ENCODE results near the gene C15orf61.

Gene C15orf61

GRCh38 chr15:67548862-67549651, 28.1 kb downstream of the C15orf61 start:
- DNase-seq (ENCODE audit: low read depth in 2 of 3, low spot score in 2 of 3), result no peak

- no peak for DNase-seq (ENCODE audit: low read depth in 2 of 3, low spot score in 2 of 3)
Observed at GRCh38 chr15:67549736-67550135, 28.8 kb downstream of the C15orf61 start.

- DNase-seq (ENCODE audit: low read depth in 2 of 3, low spot score in 2 of 3), result no peak
Observed at GRCh38 chr15:67550522-67550921, 29.6 kb downstream of the C15orf61 start.

GRCh38 chr15:67551207-67551743, 30.3 kb downstream of the C15orf61 start:
- no peak for DNase-seq (ENCODE audit: low read depth in 2 of 3, low spot score in 2 of 3)

GRCh38 chr15:67554580-67554979, 33.6 kb downstream of the C15orf61 start:
- DNase-seq (ENCODE audit: low read depth in 2 of 3, low spot score in 2 of 3), result no peak

- no peak for DNase-seq (ENCODE audit: low read depth in 2 of 3, low spot score in 2 of 3)
Observed at GRCh38 chr15:67556976-67557570, 36.1 kb downstream of the C15orf61 start.

- no peak for DNase-seq (ENCODE audit: low read depth in 2 of 3, low spot score in 2 of 3)
Observed at GRCh38 chr15:67558502-67558901, 37.6 kb downstream of the C15orf61 start.

GRCh38 chr15:67559158-67559557, 38.2 kb downstream of the C15orf61 start:
- no peak for DNase-seq (ENCODE audit: low read depth in 2 of 3, low spot score in 2 of 3)

- no peak for DNase-seq (ENCODE audit: low read depth in 2 of 3, low spot score in 2 of 3)
Observed at GRCh38 chr15:67559576-67559975, 38.6 kb downstream of the C15orf61 start.

GRCh38 chr15:67560320-67560719, 39.4 kb downstream of the C15orf61 start:
- no peak for DNase-seq (ENCODE audit: low read depth in 2 of 3, low spot score in 2 of 3)

GRCh38 chr15:67563092-67563491, 42.2 kb downstream of the C15orf61 start:
- DNase-seq (ENCODE audit: low read depth in 2 of 3, low spot score in 2 of 3), result no peak

GRCh38 chr15:67564021-67564967, 43.4 kb downstream of the C15orf61 start:
- no peak for DNase-seq (ENCODE audit: low read depth in 2 of 3, low spot score in 2 of 3)

- DNase-seq (ENCODE audit: low read depth in 2 of 3, low spot score in 2 of 3), result no peak
Observed at GRCh38 chr15:67564968-67565345, 44.0 kb downstream of the C15orf61 start.

GRCh38 chr15:67569668-67570067, 48.7 kb downstream of the C15orf61 start:
- DNase-seq (ENCODE audit: low read depth in 2 of 3, low spot score in 2 of 3), result no peak

- no peak for DNase-seq (ENCODE audit: low read depth in 2 of 3, low spot score in 2 of 3)
Observed at GRCh38 chr15:67570875-67571647, 50.1 kb downstream of the C15orf61 start.

- DNase-seq (ENCODE audit: low read depth in 2 of 3, low spot score in 2 of 3), result no peak
Observed at GRCh38 chr15:67571648-67572415, 50.9 kb downstream of the C15orf61 start.

GRCh38 chr15:67573194-67573593, 52.3 kb downstream of the C15orf61 start:
- DNase-seq (ENCODE audit: low read depth in 2 of 3, low spot score in 2 of 3), result no peak

GRCh38 chr15:67575039-67575502, 54.1 kb downstream of the C15orf61 start:
- no peak for DNase-seq (ENCODE audit: low read depth in 2 of 3, low spot score in 2 of 3)

- DNase-seq (ENCODE audit: low read depth in 2 of 3, low spot score in 2 of 3), result no peak
Observed at GRCh38 chr15:67578020-67578600, 57.2 kb downstream of the C15orf61 start.

All from activated CD8-positive, alpha-beta memory T cell treated with anti-CD3 and anti-CD28 coated beads for 48 hours (primary cell).